ENCODE results near the gene POPDC3. TPM values are rescaled to one million over a fixed set of nuclear protein-coding genes. Genes with fewer than 3 reads are reported as not detected.
A peak's percentile ranks its signal among the peaks of the same experiment; 100 is the strongest.
"Not testable (repeated sequence)": the region's sequence is repeated elsewhere in the genome, so short reads cannot be mapped to it uniquely, and the experiment has no call there.

The POPDC3 gene
- 10 to 100 TPM; 47.4 to 94.8 (median 63.8) TPM for polyA plus RNA-seq (ENCODE audit: insufficient read length in 10 of 10)
- long read RNA-seq, donor 1, transcript POPDC3-203 (4 exons, 1,029 nt), result major isoform, 23 of 58 reads
- long read RNA-seq, donor 1, transcript POPDC3-201 (4 exons, 1,345 nt), result minor isoform, 13 of 58 reads
- long read RNA-seq, donor 1, partial matches to known transcripts, result 20 of 58 reads
- long read RNA-seq, donor 1, other reads (novel, unspliced or antisense), result 0 of 58 reads
- long read RNA-seq, donor 2, transcript POPDC3-203 (4 exons, 1,029 nt), result major isoform, 14 of 42 reads
- long read RNA-seq, donor 2, transcript POPDC3-201 (4 exons, 1,345 nt), result minor isoform, 13 of 42 reads
- long read RNA-seq, donor 2, partial matches to known transcripts, result 11 of 42 reads
- long read RNA-seq, donor 2, other reads (novel, unspliced or antisense), result 0 of 42 reads
- long read RNA-seq, donor 3, result 0 reads
- long read RNA-seq, donor 4, transcript POPDC3-203 (4 exons, 1,029 nt), result major isoform, 11 of 36 reads
- long read RNA-seq, donor 4, transcript POPDC3-201 (4 exons, 1,345 nt), result minor isoform, 10 of 36 reads
- long read RNA-seq, donor 4, partial matches to known transcripts, result 15 of 36 reads
- long read RNA-seq, donor 4, other reads (novel, unspliced or antisense), result 0 of 36 reads
- long read RNA-seq, donor 5, transcript POPDC3-203 (4 exons, 1,029 nt), result major isoform, 19 of 40 reads
- long read RNA-seq, donor 5, transcript POPDC3-201 (4 exons, 1,345 nt), result minor isoform, 8 of 40 reads
- long read RNA-seq, donor 5, partial matches to known transcripts, result 12 of 40 reads
- long read RNA-seq, donor 5, other reads (novel, unspliced or antisense), result 0 of 40 reads
- long read RNA-seq, donor 6, transcript POPDC3-203 (4 exons, 1,029 nt), result minor isoform, 16 of 61 reads
- long read RNA-seq, donor 6, transcript POPDC3-201 (4 exons, 1,345 nt), result major isoform, 22 of 61 reads
- long read RNA-seq, donor 6, partial matches to known transcripts, result 21 of 61 reads
- long read RNA-seq, donor 6, other reads (novel, unspliced or antisense), result 0 of 61 reads
- long read RNA-seq, donor 7, transcript POPDC3-201 (4 exons, 1,345 nt), result major isoform, 10 of 32 reads
- long read RNA-seq, donor 7, transcript POPDC3-203 (4 exons, 1,029 nt), result minor isoform, 9 of 32 reads
- long read RNA-seq, donor 7, partial matches to known transcripts, result 11 of 32 reads
- long read RNA-seq, donor 7, other reads (novel, unspliced or antisense), result 0 of 32 reads
- long read RNA-seq, donor 8, transcript POPDC3-203 (4 exons, 1,029 nt), result major isoform, 15 of 27 reads
- long read RNA-seq, donor 8, partial matches to known transcripts, result 10 of 27 reads
- long read RNA-seq, donor 8, other reads (novel, unspliced or antisense), result 0 of 27 reads
- long read RNA-seq, donor 9, transcript POPDC3-201 (4 exons, 1,345 nt), result major isoform, 5 of 8 reads
- long read RNA-seq, donor 9, partial matches to known transcripts, result 0 of 8 reads
- long read RNA-seq, donor 9, other reads (novel, unspliced or antisense), result 0 of 8 reads

- peak in 1 of 3 donors; percentile 64 for DNase-seq
Measured at GRCh38 chr6:105179244-105180065, at the start of gene POPDC3. Gene POPDC3 (minus strand): TSS chr6:105180014. CDS start chr6:105161909, 18,105 bp downstream.

- DNase-seq, result no peak
Measured at GRCh38 chr6:105227295-105227767, 47.5 kb upstream of the POPDC3 start.

- no peak for DNase-seq
Measured at GRCh38 chr6:105226598-105227294, 46.9 kb upstream of the POPDC3 start.

GRCh38 chr6:105223242-105223641 lies 43.4 kb upstream of the POPDC3 start:
- DNase-seq, result no peak

GRCh38 chr6:105221219-105221618 lies 41.4 kb upstream of the POPDC3 start:
- not testable (repeated sequence) for DNase-seq

- DNase-seq, result peak in 1 of 3 donors; percentile 26
Measured at GRCh38 chr6:105220186-105220585, 40.4 kb upstream of the POPDC3 start.

- DNase-seq, result not testable (repeated sequence)
Measured at GRCh38 chr6:105219218-105219617, 39.4 kb upstream of the POPDC3 start.

- no peak for DNase-seq
Measured at GRCh38 chr6:105215506-105215905, 35.7 kb upstream of the POPDC3 start.

- no peak for DNase-seq
Measured at GRCh38 chr6:105214668-105215067, 34.9 kb upstream of the POPDC3 start.

- no peak for DNase-seq
Measured at GRCh38 chr6:105213272-105213671, 33.5 kb upstream of the POPDC3 start.

- DNase-seq, result no peak
Measured at GRCh38 chr6:105212587-105212986, 32.8 kb upstream of the POPDC3 start.

GRCh38 chr6:105211831-105212230 lies 32.0 kb upstream of the POPDC3 start:
- DNase-seq, result no peak

- DNase-seq, result no peak
Measured at GRCh38 chr6:105210932-105211531, 31.2 kb upstream of the POPDC3 start.

- peak in 1 of 3 donors; percentile 36 for DNase-seq
Measured at GRCh38 chr6:105209950-105210706, 30.3 kb upstream of the POPDC3 start.

- DNase-seq, result no peak
Measured at GRCh38 chr6:105207524-105208269, 27.9 kb upstream of the POPDC3 start.

- DNase-seq, result no peak
Measured at GRCh38 chr6:105204768-105205167, 25.0 kb upstream of the POPDC3 start.

- DNase-seq, result peak in 1 of 3 donors; percentile 58
Measured at GRCh38 chr6:105204331-105204730, 24.5 kb upstream of the POPDC3 start.

- no peak for DNase-seq
Measured at GRCh38 chr6:105202486-105202885, 22.7 kb upstream of the POPDC3 start.

Measured in muscle of back (tissue), 13 donors.